GM18519 (cell line): Measurements from ENCODE around the gene HNF1B.

Experiments used
- ATAC-seq: cut with Tn5 transposase; IDR thresholded peaks from one replicate; pipeline ENCODE4 v1.9.1; 2021; ENCODE audit warnings: mild to moderate bottlenecking, moderate library complexity; ENCODE audit not compliant: unreplicated experiment, low FRiP score

Gene HNF1B

DNA sequence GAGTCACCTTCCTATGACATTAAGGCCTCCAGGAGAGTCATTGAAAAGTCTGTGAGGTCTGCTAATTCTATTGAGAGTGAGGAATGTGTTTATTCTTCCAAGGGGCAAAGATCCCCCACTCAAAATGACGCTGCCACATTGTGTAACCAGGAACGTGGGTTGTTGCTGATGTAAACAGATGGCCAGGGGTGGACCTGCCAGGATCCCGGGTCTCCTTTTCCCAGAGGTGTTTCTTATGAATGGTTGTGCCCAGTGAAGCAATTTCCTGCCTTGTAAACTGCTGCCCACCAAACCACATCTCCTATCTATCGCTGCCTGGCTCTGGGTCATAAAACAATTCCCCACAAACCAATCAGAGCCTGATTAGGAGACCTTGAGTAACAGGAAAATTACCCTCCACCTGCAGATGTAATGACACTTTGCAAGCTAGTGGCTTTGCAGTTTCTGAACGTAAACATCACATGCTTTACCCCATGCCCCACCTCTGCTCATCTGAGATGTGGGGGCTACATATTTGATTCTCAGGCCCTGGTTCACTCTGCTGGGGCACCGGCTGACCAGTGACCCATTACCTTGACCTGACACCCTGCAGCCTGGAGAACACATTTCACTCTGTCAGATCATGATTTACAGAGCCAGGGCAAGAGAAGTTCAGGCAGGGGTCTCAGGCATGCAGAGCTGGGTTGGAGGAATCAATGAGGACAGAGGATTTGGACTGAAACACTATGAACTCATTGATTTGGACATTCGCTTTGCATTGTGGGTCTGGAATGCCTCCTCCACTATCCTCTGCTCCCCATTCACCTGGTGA lies 68.5 kb downstream of the HNF1B start:
- no peak for ATAC-seq

- ATAC-seq, result no peak
These were observed 70.3 kb downstream of the HNF1B start for GRCh38 chr17:37674511-37674910.

DNA sequence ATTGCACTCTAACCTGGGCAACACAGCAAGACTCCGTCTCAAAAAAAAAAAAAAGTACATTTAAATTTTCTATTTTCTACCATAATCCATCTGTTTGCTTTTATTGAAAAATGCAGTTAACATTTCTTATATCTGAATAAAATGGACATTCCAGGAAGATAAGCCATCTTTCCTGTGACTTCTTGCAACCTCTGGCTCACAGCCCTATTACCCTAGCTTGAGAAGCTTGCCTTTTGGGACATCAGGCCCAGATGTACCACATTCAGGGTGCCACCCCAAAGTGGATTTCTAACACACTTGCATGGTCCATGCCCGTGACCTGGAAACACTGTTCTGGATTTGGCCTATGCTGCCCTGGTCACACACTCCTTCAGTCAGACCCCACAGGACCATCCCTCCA lies 71.5 kb downstream of the HNF1B start:
- no peak for ATAC-seq

DNA sequence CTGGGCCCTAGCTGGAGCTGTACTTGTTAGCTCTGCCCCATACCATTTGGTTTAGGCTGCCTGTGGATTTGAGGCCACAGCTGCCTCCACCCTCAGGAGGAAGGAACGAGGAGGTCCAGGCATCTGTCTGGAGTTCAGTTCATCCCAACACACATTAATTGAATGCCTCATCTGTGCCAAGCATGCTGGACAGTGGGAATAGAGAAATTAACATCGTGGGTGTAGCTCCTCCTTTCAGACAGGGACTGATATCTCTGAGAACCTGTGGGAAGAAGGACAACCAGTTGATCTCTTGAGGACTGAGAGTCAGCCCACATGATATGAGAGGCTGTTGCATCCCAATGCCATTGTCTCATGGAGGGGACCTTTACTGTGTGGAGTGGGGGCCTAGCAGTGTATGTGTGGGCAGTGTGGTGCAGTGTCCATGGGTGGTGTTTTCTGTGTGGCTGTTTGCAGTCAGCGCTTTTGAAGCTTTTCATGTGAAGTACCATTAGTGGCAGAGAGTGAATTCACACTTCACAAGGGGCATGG lies 72.2 kb downstream of the HNF1B start:
- no peak for ATAC-seq

DNA sequence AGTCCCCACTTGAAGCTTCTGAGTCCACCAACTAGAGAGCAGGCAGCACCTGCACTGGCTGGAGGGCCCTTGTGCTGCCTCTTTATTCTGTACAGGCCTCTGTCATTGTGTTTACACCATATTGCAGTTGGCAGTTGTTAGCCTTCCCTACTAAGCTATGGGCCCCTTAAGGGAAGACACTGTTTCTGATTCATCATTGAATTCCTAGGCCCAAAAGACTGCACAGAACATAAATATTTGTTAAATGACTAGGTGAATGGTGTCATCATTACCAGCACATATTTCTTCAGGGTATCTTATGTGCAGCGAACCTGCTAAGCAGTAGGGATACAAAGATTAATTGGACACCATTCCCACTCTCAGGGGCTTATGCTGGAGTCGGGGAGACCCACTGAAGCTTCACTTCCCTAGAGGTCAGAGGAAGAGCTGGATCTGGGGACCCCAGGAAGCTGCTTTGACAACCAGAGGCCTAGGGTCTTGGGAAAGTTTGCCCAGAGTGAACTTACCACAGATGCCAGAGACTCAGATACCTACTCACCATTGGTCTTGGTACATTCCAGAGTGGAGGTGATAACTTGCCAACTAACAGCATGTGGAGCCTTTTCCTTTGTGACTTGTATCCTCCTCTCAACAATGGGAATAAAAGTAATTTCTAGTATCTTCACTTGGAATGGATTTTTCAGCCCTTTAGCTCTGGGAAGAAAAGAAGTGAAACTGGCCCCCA lies 72.9 kb downstream of the HNF1B start:
- ATAC-seq, result no peak

DNA sequence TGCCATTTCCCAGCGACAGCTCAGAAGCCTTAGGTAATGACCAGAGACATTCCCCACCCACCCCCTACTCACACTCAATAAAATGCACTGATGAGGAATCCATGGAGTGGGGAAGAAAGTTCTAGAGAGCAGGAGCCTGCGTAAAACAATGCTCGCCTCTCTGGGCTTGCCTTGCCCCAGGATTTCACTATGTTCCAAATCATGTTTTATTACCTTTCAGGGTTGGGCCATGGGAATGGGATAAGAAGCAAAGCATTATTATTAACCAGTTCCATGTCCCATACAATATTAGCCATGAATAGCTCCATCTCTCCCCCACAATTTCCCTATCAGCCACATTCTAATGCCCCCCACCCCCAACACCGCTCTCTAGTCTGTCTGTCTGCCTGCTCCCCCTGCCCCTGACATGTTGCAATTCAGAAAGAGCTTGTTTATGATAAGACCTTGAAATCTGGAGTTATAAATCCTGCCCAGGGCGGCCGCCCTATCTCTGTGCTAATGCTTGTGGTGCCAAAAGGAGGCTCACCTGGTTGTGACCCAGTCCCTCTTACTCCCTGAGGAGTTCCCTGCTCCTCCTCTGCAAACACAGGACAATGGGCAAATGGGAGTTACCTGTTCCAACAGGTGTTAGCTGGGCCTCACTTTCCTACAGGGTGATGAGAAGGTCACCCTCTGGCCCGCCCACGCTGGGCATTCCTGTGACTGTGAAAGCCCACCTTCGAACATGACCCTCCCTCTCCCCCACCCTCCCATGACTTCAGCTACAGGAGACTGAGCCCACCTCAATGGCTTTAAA lies 73.6 kb downstream of the HNF1B start:
- no peak for ATAC-seq

GRCh38 chr17:37667039-37667438 lies 77.8 kb downstream of the HNF1B start:
- no peak for ATAC-seq

- ATAC-seq, result no peak
These were observed 80.6 kb downstream of the HNF1B start for GRCh38 chr17:37664214-37664613.

GRCh38 chr17:37662353-37662752 lies 82.5 kb downstream of the HNF1B start:
- no peak for ATAC-seq

- no peak for ATAC-seq
These were observed 83.4 kb downstream of the HNF1B start for GRCh38 chr17:37661400-37662014.

DNA sequence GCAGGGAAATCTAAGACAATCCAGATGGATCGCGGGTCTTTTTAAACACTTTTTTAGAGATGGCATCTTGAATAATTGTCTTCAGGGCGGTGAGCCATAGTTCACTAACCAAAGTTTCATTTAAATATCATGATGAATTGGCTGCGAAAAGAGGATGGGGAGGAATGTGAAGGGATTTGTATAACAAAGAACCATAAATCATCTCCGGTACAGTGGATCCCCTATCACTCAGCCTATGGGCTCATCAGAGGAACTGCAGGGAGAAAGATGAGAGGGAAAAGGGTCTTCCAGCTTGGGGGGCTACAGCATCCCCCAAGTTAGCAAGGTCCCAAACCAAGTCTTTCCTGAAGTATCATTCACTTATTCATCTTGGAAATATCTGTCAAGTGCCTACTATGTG lies 84.9 kb downstream of the HNF1B start:
- ATAC-seq, result no peak

- no peak for ATAC-seq
These were observed 87.7 kb downstream of the HNF1B start for GRCh38 chr17:37657202-37657601.

DNA sequence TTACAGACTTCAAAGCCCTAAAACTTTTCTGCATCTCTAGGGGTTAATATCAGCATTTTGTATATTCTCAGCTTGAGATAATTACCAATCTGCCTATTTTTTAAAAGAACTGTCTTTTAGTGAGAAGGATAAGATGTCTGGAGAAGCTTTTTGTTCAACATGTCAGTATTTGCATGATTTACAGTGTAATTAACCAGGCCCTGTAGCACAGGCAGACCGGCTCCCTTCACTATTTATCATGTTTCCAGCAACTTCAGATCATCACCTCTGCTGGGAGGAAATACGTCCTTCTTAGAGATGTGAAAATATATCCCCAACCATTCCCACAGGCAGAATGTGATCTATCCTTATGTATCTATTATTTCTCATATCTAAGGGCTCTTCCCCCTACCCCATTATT lies 93.0 kb downstream of the HNF1B start:
- ATAC-seq, result no peak

DNA sequence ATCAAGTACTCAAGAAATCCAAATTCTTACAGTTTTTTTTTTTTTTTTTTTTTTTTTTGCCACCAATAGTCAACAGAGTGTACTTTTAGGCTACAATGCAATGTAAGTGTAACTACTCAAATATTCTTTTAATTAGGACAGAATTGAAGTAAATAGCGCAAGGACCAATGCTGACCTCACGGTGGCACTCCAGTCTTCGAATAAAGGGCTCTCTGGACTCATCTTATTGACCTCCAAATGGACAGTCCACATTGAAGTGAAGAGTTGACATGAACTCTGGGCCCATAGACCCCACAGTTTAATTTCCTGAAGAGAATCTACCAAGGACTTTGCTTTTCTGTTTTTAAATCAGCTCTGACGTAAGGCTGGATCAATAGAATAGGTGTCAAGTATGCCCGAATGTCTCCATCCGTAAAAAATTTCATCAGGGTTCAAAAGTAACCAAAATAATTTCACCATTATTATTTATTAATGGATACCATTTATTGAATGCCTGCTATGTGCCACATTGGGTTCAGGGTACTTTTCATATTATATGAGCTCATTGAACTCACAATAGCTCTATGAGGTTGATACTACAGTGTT lies 94.3 kb downstream of the HNF1B start:
- ATAC-seq, result no peak

DNA sequence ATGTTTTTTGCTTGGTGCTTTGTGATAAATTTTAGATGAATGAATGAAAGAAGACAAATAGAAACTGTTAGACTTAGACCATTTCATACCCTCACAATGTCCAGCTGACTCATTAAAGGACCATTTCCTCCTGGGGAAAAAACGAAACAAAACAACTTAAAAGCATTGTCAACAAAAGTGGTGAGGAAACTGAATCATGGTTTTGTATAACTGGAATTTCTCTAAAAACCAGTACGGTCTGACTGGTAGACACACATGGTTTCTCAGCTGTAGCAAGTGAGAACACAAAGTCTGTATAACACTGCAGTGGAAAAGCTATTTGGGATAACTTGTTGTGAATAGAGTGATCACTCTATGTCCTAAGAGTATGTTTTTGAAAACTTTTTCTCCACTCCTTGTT lies 96.3 kb downstream of the HNF1B start:
- ATAC-seq, result no peak

DNA sequence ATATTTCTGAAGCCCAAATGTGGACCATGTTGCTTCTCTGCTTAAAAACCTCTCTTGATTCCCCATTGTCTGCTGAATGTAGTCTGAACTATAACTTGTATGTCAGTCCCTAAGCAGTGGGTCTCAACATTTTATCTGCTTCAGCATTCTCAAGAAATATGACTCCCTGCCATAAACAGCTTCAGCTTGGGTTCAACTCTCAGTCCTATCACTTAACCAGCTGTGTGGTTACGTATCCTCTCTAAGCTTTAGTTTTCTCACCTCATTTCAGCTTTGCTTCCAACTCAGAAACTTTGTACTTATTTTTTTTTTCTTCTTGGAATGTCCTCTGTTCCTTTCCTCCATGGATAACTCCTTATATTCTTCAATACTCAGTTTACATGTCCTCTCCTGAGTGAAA lies 97.0 kb downstream of the HNF1B start:
- no peak for ATAC-seq

DNA sequence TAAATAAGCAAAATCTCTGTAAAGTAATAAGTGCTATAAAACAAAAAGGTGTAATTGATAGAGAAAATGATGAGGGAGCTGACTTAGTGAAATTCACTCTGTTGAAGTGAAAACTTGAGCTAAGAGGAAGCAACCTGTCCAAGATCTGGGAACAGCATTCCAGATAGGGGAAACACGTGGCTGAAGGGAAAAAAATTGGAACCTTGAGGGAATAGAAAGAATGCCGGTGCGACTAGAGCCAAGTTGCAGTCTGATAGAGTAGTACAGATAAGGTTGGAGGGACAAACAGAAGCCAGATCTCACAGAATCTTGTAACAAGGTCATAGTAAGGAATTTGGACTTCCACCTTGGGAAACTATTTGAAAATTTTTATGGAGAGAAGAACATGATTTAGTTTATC lies 101.0 kb downstream of the HNF1B start:
- no peak for ATAC-seq

GRCh38 chr17:37643118-37643766 lies 101.6 kb downstream of the HNF1B start, which contains the start of gene DDX52:
Gene DDX52 (minus strand): TSS chr17:37643446. CDS start chr17:37643420, 26 bp downstream.
- ATAC-seq, result peak; percentile 49

DNA sequence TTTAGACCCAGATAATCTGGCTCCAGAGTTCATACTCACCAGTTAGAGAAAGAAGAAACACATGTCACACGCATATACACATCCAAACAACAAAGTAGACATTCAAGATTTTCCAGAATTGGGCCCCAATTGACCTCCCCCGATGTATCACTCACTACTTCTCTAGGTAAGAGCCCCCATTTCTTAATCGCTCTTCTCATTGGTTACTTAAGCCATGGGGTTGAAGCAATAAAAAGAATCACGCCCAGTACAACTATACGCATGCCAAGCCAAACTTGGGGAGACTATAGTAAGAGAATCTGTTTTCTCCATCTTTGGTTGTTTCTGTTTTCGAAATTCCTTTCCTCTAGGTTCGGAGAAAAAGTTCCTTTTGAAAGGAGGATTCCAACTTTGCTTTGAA lies 102.2 kb downstream of the HNF1B start:
- ATAC-seq, result no peak

DNA sequence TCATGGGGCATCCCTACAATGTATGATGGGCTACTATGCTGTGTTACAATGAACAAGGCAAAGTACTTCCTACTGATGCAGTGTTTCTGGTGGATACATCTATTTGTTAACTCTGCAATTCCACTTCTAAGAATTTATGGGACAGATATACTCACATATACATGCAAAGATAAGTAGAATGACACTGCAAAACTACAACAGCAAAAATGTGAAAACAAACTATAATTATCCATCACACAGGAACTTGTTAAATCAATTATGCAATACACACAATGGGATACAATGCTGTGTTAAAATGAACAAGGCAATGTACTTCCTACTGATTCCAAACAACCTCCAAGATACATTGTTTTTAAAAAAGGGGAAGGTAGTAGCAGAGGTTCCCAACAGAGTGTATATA lies 104.8 kb downstream of the HNF1B start:
- ATAC-seq, result no peak
